Colonic mucosa (tissue), 4 donors: ENCODE results near the gene PMP22. TPM values are rescaled to one million over a fixed set of nuclear protein-coding genes. Genes with fewer than 3 reads are reported as not detected.

Experiments
- DNase-seq: peaks from one replicate; pipeline ENCODE4 v3.0.0-alpha.2; 2020
- H3K27ac ChIP-seq: fragments of 200-600 bp; one replicate; pipeline ENCODE4 v1.8.0; 2021
- H3K27me3 ChIP-seq: fragments of 200-600 bp; one replicate; pipeline ENCODE4 v1.8.0; 2021
- H3K36me3 ChIP-seq: fragments of 200-600 bp; one replicate; pipeline ENCODE4 v1.8.0; 2021
- H3K4me1 ChIP-seq: fragments of 200-600 bp; one replicate; pipeline ENCODE4 v1.8.0; 2021; ENCODE audit warnings: mild to moderate bottlenecking
- H3K4me3 ChIP-seq: fragments of 200-600 bp; one replicate; pipeline ENCODE4 v1.8.0; 2021
- H3K9ac ChIP-seq, 2 donors: one replicate each; pipeline ENCODE4 v1.7.0; 2013; ENCODE audit warnings: control low read depth in 2 of 2, low read depth in 2 of 2, low read length in 2 of 2
- H3K9me3 ChIP-seq: fragments of 200-600 bp; one replicate; pipeline ENCODE4 v1.8.0; 2021
- intact Hi-C: fragments of 100-400 bp; cut with DNase I; formaldehyde crosslinking; loops from one replicate; pipeline ENCODE4 v1.14.1; 2022
- total RNA-seq, 2 donors: library from RNA; stranded (reverse); fragmentation: NEBNext Ultra II Directional in 1 of 2; extraction: Animal tissue kit (Norgen Biotek cat#: 25700) in 1 of 2; gene quantifications; one replicate each; pipeline ENCODE4 v1.2.1, GENCODE V29; 2021
- TF ChIP-seq, protein P1 (sequence below): fragments of 200-600 bp; IDR thresholded peaks from one replicate; pipeline ENCODE4 v1.8.0; 2022; ENCODE audit warnings: antibody characterized with exemption, mild to moderate bottlenecking
- donor health status: healthy.
- donor health status: DM: no; HTN: no; CAD: no.
- donor health status: DM: no; HTN: no; CAD: no.

The PMP22 gene
- total RNA-seq, 2 donors from 2014 or later = 12.5 to 40.4 TPM

DNA sequence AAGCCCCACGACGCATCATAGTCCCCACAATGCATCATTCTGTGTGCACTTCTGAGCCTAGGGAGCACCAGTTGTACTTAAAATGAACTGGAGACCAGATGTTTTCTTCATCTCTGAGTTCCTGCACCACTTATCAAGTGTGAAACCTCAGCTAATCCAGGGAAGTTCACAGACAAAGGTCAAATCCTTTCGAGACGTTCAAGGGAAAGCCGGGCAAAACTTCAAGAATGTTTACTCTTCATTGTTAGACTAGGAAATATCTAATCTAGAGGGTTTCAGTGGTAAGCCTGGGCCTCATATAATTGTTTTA lies 4.6 kb upstream of the PMP22 start:
- Histone ChIP-seq H3K9ac (no peak overlapping the region), H3K4me3 (no peak overlapping the region), H3K27me3 (no peaks in the 10 kb centered on the region), H3K27ac (no peak overlapping the region), H3K4me1 (no peaks in the 10 kb centered on the region), H3K9me3 (no peaks in the 10 kb centered on the region), H3K36me3 (no peaks in the 10 kb centered on the region)
- no peak for DNase-seq
- intact Hi-C loops = loop anchor here (5.0 kb wide), 1 partner anchor 83 kb away; no protein-coding TSS in a partner anchor
- TF ChIP-seq, protein P1, sequence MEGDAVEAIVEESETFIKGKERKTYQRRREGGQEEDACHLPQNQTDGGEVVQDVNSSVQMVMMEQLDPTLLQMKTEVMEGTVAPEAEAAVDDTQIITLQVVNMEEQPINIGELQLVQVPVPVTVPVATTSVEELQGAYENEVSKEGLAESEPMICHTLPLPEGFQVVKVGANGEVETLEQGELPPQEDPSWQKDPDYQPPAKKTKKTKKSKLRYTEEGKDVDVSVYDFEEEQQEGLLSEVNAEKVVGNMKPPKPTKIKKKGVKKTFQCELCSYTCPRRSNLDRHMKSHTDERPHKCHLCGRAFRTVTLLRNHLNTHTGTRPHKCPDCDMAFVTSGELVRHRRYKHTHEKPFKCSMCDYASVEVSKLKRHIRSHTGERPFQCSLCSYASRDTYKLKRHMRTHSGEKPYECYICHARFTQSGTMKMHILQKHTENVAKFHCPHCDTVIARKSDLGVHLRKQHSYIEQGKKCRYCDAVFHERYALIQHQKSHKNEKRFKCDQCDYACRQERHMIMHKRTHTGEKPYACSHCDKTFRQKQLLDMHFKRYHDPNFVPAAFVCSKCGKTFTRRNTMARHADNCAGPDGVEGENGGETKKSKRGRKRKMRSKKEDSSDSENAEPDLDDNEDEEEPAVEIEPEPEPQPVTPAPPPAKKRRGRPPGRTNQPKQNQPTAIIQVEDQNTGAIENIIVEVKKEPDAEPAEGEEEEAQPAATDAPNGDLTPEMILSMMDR = no peak

DNA sequence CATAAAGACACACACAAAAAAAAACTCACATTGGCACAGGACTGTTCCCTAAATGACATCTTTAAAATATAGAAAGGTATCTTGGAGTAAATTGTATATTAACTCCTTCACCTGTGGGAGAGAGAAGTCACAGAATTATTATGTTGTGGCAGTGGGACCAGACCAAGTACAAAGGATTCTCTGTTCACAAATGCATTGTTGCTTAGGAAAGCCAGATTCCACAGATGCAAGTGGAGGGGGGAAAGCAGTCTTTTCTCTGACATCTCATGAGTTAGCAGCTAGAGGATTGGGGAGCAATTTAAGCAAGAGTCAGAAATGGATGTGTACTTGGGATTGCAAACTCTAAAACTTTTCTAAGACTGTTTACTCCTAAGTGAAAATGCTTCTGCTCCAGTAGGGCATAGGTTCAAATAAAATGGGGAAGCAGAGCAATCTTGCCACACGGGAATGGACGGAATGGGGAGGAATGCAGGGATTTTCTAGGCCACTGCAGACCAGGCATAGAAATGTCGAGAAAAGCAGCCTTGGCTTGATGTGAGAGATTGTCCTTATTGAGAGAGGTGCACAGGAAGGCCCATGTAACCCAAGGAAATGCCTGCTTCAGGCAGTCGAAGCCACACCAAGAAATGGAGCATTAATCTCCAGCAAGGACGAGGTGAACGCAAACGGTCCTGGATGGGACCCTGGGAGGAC lies 4.1 kb upstream of the PMP22 start:
- TF ChIP-seq, protein P1 = no peak
- intact Hi-C loops = loop anchor here (5.0 kb wide), 1 partner anchor 83 kb away; no protein-coding TSS in a partner anchor
- Histone ChIP-seq H3K4me1 (no peaks in the 10 kb centered on the region), H3K27ac (no peak overlapping the region), H3K4me3 (no peak overlapping the region), H3K9ac (no peak overlapping the region), H3K36me3 (no peaks in the 10 kb centered on the region), H3K27me3 (no peaks in the 10 kb centered on the region), H3K9me3 (no peaks in the 10 kb centered on the region)
- DNase-seq = no peak

DNA sequence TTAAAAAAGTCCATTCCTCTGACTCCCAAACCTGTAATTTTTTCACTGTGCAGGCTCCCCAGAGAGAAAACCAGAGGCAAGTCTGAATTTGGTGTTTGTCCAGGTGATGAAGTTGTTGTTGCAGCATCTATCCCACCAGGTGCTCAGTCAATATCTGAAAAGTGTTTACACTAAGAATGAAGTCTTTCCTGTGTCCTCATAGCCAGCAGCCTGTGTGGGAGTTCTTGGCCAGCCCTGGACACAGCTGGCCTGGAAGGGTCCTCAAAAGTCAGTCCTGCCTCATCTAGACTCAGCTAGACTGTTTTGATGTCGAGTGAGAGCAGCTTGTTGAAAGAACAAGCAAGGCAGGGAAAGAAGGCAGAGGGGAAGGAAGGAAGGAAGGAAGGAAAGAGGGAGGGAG lies 3.3 kb upstream of the PMP22 start:
- no peak overlapping the region for H3K4me3 ChIP-seq
- no peak overlapping the region for H3K27ac ChIP-seq
- no peaks in the 10 kb centered on the region for H3K27me3 ChIP-seq
- H3K36me3 ChIP-seq = no peaks in the 10 kb centered on the region
- TF ChIP-seq, protein P1 = no peak
- no peak overlapping the region for H3K9ac ChIP-seq
- H3K4me1 ChIP-seq = peaks cover 3% of the 10 kb centered on the region
- intact Hi-C loops = loop anchor here (5.0 kb wide), 1 partner anchor 84 kb away; no protein-coding TSS in a partner anchor
- no peaks in the 10 kb centered on the region for H3K9me3 ChIP-seq
- no peak for DNase-seq

DNA sequence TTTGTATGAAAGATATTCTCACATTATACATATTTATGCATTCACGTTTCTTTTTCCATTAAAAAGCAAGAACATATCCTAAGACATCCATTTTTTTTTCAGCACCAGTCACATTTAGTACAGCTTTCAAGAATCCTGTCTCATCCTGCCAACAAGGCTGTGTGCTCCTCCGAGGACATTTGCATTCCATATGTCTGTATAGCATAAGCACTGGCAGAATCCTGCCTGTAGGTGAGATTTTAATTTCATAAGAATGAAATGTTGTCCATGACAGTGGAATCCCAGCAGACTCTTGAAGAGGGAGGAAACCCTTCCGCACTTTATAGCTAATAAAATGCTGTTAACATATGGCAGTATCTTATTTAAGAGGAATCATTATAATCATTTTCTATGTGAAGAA lies 2.9 kb upstream of the PMP22 start:
- no peak overlapping the region for H3K27ac ChIP-seq
- H3K27me3 ChIP-seq = no peaks in the 10 kb centered on the region
- no peaks in the 10 kb centered on the region for H3K9me3 ChIP-seq
- no peak overlapping the region for H3K9ac ChIP-seq
- H3K4me1 ChIP-seq = peaks cover 5% of the 10 kb centered on the region
- no peaks in the 10 kb centered on the region for H3K36me3 ChIP-seq
- intact Hi-C loops = loop anchor here (5.0 kb wide), 1 partner anchor 84 kb away; no protein-coding TSS in a partner anchor
- no peak overlapping the region for H3K4me3 ChIP-seq
- TF ChIP-seq, protein P1 = no peak
- no peak for DNase-seq

DNA sequence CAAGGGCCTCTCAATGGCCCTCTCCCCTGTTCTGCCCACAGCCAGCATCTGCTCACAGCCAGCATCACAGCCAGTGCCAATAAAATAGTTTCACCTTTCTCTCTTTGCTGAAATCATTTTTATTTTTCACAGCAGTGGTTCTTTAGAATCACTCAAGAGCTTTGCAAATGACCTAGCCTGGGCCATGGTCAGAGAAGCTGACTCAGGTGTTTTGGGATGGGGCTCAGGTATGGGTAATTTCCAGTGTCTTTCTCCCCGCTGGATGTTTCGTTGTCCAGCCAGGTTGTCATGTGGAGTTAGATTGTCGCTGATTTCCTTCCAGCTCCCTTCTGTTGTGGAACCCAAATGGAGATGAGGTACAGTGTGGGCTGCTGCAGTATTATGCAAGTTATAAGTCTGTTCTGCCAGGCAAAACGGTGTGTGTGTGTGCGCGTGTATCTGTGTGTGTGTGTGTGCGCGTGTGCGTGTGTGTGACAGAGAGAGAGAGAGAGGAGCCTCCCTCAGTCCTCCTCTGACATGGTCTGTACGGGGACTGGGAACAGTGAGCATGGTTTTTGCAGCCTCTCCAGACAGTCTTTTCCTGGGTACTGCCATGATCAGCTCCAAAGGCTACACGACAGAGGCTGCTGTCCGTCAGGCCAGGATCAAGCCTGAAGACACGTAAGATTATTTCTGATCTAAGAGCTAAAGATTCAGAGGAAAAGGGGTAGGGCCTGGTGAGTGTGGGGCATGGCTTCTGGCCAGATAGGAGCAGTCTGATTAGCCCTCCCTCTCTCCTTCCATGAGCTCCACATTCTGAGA lies 1.4 kb upstream of the PMP22 start:
- no peaks in the 10 kb centered on the region for H3K36me3 ChIP-seq
- TF ChIP-seq, protein P1 = no peak
- H3K9ac ChIP-seq = no peak overlapping the region
- no peak overlapping the region for H3K27ac ChIP-seq
- no peak for DNase-seq
- H3K27me3 ChIP-seq = peaks cover 3% of the 10 kb centered on the region
- H3K4me1 ChIP-seq = peaks cover 5% of the 10 kb centered on the region
- H3K9me3 ChIP-seq = no peaks in the 10 kb centered on the region
- no peak overlapping the region for H3K4me3 ChIP-seq
- intact Hi-C loops = loop anchor here (5.0 kb wide), 1 partner anchor 86 kb away; no protein-coding TSS in a partner anchor
